IMR-90 (cell line): Measurements from ENCODE around the gene KIF3A. TPM values are rescaled to one million over a fixed set of nuclear protein-coding genes. Genes with fewer than 3 reads are reported as not detected.

Experiments used
- ATAC-seq: fragments of 200-7000 bp; cut with Tn5 transposase; 2 replicates; pipeline ENCODE4 v1.9.1; 2020; ENCODE audit warnings: low read depth, mild to moderate bottlenecking, moderate library complexity
- BruUV-seq: library from RNA; stranded (reverse); fragments of 400-500 nt; replicated peaks from 2 replicates; lab custom pipeline; 2021; lab: Mats Ljungman, UMichigan
- CTCF ChIA-PET: fragments of 300-600 bp; formaldehyde crosslinking; extraction: SDS; loops from one replicate; lab custom pipeline; 2021; ENCODE audit warnings: antibody characterized with exemption; lab: Yijun Ruan, JAX
- POLR2A ChIA-PET: fragments of 300-600 bp; sonication (Branson Sonifier 250); formaldehyde crosslinking; loops from one replicate; lab custom pipeline; 2022; ENCODE audit warnings: antibody characterized with exemption; ENCODE audit not compliant: unreplicated experiment; lab: Charles Lee
- DNase-seq: peaks from one replicate; pipeline ENCODE4 v3.0.0; 2013
- H2AFZ ChIP-seq: replicated peaks from 2 replicates; pipeline ENCODE3; 2013; ENCODE audit warnings: low read length, mild to moderate bottlenecking; ENCODE audit not compliant: poor library complexity
- H2AK5ac ChIP-seq: 2 replicates; pipeline ENCODE4 v1.6.1; 2013; ENCODE audit warnings: low read depth, low read length, inconsistent platforms
- H2AK9ac ChIP-seq: replicated peaks from 2 replicates; pipeline ENCODE3; 2013; ENCODE audit warnings: mild to moderate bottlenecking, low read depth, low read length, moderate library complexity; ENCODE audit not compliant: poor library complexity
- H2BK120ac ChIP-seq: 2 replicates; pipeline ENCODE4 v1.6.1; 2013; ENCODE audit warnings: low read depth, low read length, inconsistent platforms
- H2BK15ac ChIP-seq: 3 replicates; pipeline ENCODE4 v1.6.1; 2013; ENCODE audit warnings: low read depth, low read length, inconsistent platforms
- H2BK20ac ChIP-seq: 2 replicates; pipeline ENCODE4 v1.6.1; 2013; ENCODE audit warnings: low read depth, mild to moderate bottlenecking, inconsistent platforms, low read length, moderate library complexity
- H2BK5ac ChIP-seq: 2 replicates; pipeline ENCODE4 v1.6.1; 2013; ENCODE audit warnings: mild to moderate bottlenecking, low read depth, low read length, inconsistent platforms; ENCODE audit not compliant: poor library complexity, severe bottlenecking
- H3K14ac ChIP-seq: replicated peaks from 2 replicates; pipeline ENCODE4 v1.6.1; 2013; ENCODE audit warnings: low read depth, low read length, inconsistent platforms
- H3K18ac ChIP-seq: 2 replicates; pipeline ENCODE4 v1.6.1; 2013; ENCODE audit warnings: low read depth, low read length, control low read depth
- H3K23ac ChIP-seq: 2 replicates; pipeline ENCODE4 v1.6.1; 2013; ENCODE audit warnings: low read depth, low read length, inconsistent platforms
- H3K27ac ChIP-seq: 2 replicates; pipeline ENCODE4 v1.5.1; 2013; ENCODE audit warnings: mild to moderate bottlenecking, control low read depth, low read length; ENCODE audit not compliant: insufficient read depth
- H3K27me3 ChIP-seq: 2 replicates; pipeline ENCODE4 v1.6.1; 2013; ENCODE audit warnings: low read length; ENCODE audit not compliant: control insufficient read depth, insufficient read depth
- H3K36me3 ChIP-seq: 2 replicates; pipeline ENCODE4 v1.6.1; 2013; ENCODE audit warnings: low read length, mixed read lengths; ENCODE audit not compliant: control insufficient read depth, insufficient read depth
- H3K4ac ChIP-seq: 2 replicates; pipeline ENCODE4 v1.6.1; 2013; ENCODE audit warnings: low read depth, low read length, inconsistent platforms
- H3K4me1 ChIP-seq: 2 replicates; pipeline ENCODE4 v1.6.1; 2013; ENCODE audit warnings: low read length, mixed read lengths; ENCODE audit not compliant: control insufficient read depth, insufficient read depth
- H3K4me2 ChIP-seq: 2 replicates; pipeline ENCODE4 v1.6.1; 2013; ENCODE audit warnings: low read depth, mild to moderate bottlenecking, control low read depth, low read length, moderate library complexity
- H3K4me3 ChIP-seq: 2 replicates; pipeline ENCODE4 v1.5.1; 2013; ENCODE audit warnings: low read depth, mild to moderate bottlenecking, control low read depth, low read length, moderate library complexity; ENCODE audit not compliant: insufficient read depth
- H3K56ac ChIP-seq: 2 replicates; pipeline ENCODE4 v1.6.1; 2013; ENCODE audit warnings: low read length, inconsistent platforms; ENCODE audit not compliant: insufficient read depth; ENCODE audit errors: extremely low read depth
- H3K79me1 ChIP-seq, 2 experiments: 2 replicates each; pipeline ENCODE4 v1.6.1; 2013; ENCODE audit warnings: low read length in 2 of 2, inconsistent platforms in 1 of 2, low read depth in 1 of 2
- H3K9ac ChIP-seq: 2 replicates; pipeline ENCODE4 v1.6.1; 2013; ENCODE audit warnings: low read depth, low read length, control low read depth
- H3K9me1 ChIP-seq: 2 replicates; pipeline ENCODE4 v1.6.1; 2013; ENCODE audit warnings: low read length, inconsistent platforms; ENCODE audit not compliant: insufficient read depth
- H3K9me3 ChIP-seq: 2 replicates; pipeline ENCODE4 v1.6.1; 2013; ENCODE audit warnings: low read length; ENCODE audit not compliant: control insufficient read depth, insufficient read depth
- H4K20me1 ChIP-seq: 2 replicates; pipeline ENCODE4 v1.6.1; 2013; ENCODE audit warnings: low read length, inconsistent platforms; ENCODE audit not compliant: insufficient read depth
- H4K5ac ChIP-seq: 2 replicates; pipeline ENCODE4 v1.6.1; 2013; ENCODE audit warnings: mild to moderate bottlenecking, low read depth, low read length, control low read depth
- H4K8ac ChIP-seq, 2 experiments: 2 replicates each; pipeline ENCODE4 v1.6.1; 2013; ENCODE audit warnings: low read depth in 2 of 2, low read length in 2 of 2, control low read depth in 1 of 2, inconsistent platforms in 1 of 2
- H4K91ac ChIP-seq: 2 replicates; pipeline ENCODE4 v1.6.1; 2013; ENCODE audit warnings: low read depth, low read length, inconsistent platforms; ENCODE audit not compliant: insufficient read depth
- CHD1 ChIP-seq: IDR thresholded peaks from 2 replicates; pipeline ENCODE4 v1.6.1; 2012; ENCODE audit warnings: low read depth, low read length, improper control_type of control experiment
- NFE2L2 ChIP-seq: fragments of 150-350 bp; IDR thresholded peaks from 2 replicates; pipeline ENCODE4 v1.6.1; 2016; ENCODE audit warnings: low read depth, mild to moderate bottlenecking, low read length
- WGBS, 2 experiments: methylation state at CpG; one replicate each; pipeline versions ENCODE4 v1.1.5 to v1.1.7; 2013; ENCODE audit warnings: missing lambda C conversion rate in 2 of 2; ENCODE audit not compliant: insufficient read length in 1 of 2; ENCODE audit errors: extremely low coverage in 2 of 2; 5-methylcytosine and 5-hydroxymethylcytosine counted together
- dilution Hi-C: fragments of 300-500 bp; cut with HindIII; formaldehyde crosslinking; loops from one replicate; pipeline ENCODE4 v1.14.3; 2018; ENCODE audit warnings: low sequenced_read_pairs; ENCODE audit not compliant: unreplicated experiment
- in situ Hi-C: fragments of 300-500 bp; cut with MboI; formaldehyde crosslinking; loops from 3 replicates; pipeline ENCODE4 v1.14.3; 2019; ENCODE audit warnings: low sequenced_read_pairs, inconsistent platforms, mixed read lengths
- intact Hi-C: fragments of 100-400 bp; cut with micrococcal nuclease; formaldehyde crosslinking; loops from 2 replicates; pipeline ENCODE4 v1.10.0; 2022
- polyA plus RNA-seq, 3 experiments: library from polyadenylated mRNA; depleted of rRNA; stranded (reverse); fragments of >200 nt; gene quantifications; 2 replicates each; pipeline ENCODE4 v1.2.3, GENCODE V29; 2012; ENCODE audit warnings: low replicate concordance in 1 of 3
- total RNA-seq: library from RNA; depleted of rRNA; stranded (reverse); fragments of >200 nt; gene quantifications from 2 replicates; pipeline ENCODE4 v1.2.3, GENCODE V29; 2012

The KIF3A gene
- total and polyA plus RNA-seq, 2 of the 4 experiments (the other 2 are of a cell fraction): 4.3 to 4.5 TPM

- Histone ChIP-seq H3K9me1 (no peaks in the 10 kb centered on the region), H2AFZ (no peak overlapping the region), H3K4me2 (no peak overlapping the region), H3K56ac (no peak overlapping the region), H2AK9ac (no peak overlapping the region), H2AK5ac (no peak overlapping the region), H2BK5ac (no peak overlapping the region), H3K79me1 (no peaks in the 10 kb centered on the region), H4K8ac (no peak overlapping the region), H3K27ac (no peak overlapping the region), H3K4me1 (no peaks in the 10 kb centered on the region), H2BK120ac (no peak overlapping the region), H2BK15ac (no peak overlapping the region), H4K20me1 (no peaks in the 10 kb centered on the region; the same call in 1 of the 2 replicates), H4K5ac (no peak overlapping the region), H3K4ac (no peak overlapping the region), H3K23ac (no peak overlapping the region), H3K36me3 (peaks cover 48% of the 10 kb centered on the region), H4K91ac (no peak overlapping the region), H3K27me3 (no peaks in the 10 kb centered on the region), H3K18ac (no peak overlapping the region), H3K4me3 (no peak overlapping the region), H2BK20ac (no peak overlapping the region), H3K9me3 (no peaks in the 10 kb centered on the region), H3K9ac (no peak overlapping the region), H3K14ac (no peak overlapping the region)
- BruUV-seq: no TSS peak
- in situ Hi-C loops: no loop called here
- intact Hi-C loops: loop anchor here (5.0 kb wide), 1 partner anchor 103 kb away; no protein-coding TSS in a partner anchor
- 100% methylated on average over 2 of the region's 13 CpGs; no CpG with 5 or more reads in 1 of the 2 experiments for WGBS, 2 experiments
- DNase-seq (no peak), ATAC-seq (no peak)
- TF ChIP-seq NFE2L2 (no peak), CHD1 (no peak)
- dilution Hi-C loops: no loop called here
- ChIA-PET CTCF (no interaction called here), POLR2A (no interaction called here)
Observed at GRCh38 chr5:132759114-132760048, 22.0 kb upstream of the KIF3A start.
